ENCODE data around the gene VPS11. TPM values are rescaled to one million over a fixed set of nuclear protein-coding genes. Genes with fewer than 3 reads are reported as not detected.

The VPS11 gene
- total RNA-seq, 1 donor from 2014 or later = 30.7 TPM

DNA sequence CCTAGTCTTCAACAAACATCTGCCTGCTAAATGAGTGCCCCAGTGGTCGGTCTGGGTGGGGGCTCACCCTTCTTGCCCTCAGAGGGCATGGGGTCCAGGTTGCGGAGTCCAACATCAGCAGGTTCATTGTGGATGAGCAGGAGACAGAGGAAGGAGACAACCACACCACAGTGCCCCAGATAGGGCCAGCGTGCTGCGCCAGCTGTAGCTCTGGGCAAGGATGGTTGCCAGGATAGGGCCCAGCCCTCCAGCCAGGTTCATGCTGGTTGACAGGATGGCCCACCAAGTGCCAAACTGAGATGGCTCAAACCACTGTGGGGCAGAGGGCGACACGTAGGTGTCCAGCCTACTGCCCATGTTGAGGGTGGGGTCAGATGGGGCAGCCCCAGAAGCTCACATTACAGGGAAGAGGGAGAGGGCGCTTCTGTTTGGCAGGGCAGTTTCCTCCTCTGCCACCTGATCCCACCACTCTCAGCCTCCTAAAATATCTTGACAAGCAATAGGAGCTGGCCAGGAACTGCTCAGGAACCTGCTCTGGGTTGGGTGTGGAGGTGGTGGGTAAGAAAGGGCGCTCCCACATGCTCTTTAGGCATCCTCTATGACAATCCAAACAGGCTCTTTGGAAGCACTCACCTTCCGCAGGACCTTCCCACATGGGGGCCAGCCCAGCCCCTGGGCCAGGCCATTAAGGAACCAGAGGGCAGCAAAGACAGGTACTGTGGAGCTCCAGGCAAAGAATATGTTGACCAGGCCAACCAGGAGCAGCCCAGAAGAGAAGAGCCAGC lies 39.9 kb upstream of the VPS11 start:
- no peak for DNase-seq (ENCODE audit: low read depth)
- peaks cover 2% of the 10 kb centered on the region for H3K36me3 ChIP-seq (ENCODE audit: control insufficient read depth, insufficient read depth, low read length)
- TF ChIP-seq, protein P1, sequence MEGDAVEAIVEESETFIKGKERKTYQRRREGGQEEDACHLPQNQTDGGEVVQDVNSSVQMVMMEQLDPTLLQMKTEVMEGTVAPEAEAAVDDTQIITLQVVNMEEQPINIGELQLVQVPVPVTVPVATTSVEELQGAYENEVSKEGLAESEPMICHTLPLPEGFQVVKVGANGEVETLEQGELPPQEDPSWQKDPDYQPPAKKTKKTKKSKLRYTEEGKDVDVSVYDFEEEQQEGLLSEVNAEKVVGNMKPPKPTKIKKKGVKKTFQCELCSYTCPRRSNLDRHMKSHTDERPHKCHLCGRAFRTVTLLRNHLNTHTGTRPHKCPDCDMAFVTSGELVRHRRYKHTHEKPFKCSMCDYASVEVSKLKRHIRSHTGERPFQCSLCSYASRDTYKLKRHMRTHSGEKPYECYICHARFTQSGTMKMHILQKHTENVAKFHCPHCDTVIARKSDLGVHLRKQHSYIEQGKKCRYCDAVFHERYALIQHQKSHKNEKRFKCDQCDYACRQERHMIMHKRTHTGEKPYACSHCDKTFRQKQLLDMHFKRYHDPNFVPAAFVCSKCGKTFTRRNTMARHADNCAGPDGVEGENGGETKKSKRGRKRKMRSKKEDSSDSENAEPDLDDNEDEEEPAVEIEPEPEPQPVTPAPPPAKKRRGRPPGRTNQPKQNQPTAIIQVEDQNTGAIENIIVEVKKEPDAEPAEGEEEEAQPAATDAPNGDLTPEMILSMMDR (IDR thresholded peaks at IDR 0.05; ENCODE audit: insufficient read depth, low read length, poor library complexity, severe bottlenecking) = no peak
- H3K4me3 ChIP-seq (ENCODE audit: low read depth, low read length) = no peak overlapping the region
- H3K27me3 ChIP-seq (ENCODE audit: control insufficient read depth, insufficient read depth, low read length) = no peaks in the 10 kb centered on the region

DNA sequence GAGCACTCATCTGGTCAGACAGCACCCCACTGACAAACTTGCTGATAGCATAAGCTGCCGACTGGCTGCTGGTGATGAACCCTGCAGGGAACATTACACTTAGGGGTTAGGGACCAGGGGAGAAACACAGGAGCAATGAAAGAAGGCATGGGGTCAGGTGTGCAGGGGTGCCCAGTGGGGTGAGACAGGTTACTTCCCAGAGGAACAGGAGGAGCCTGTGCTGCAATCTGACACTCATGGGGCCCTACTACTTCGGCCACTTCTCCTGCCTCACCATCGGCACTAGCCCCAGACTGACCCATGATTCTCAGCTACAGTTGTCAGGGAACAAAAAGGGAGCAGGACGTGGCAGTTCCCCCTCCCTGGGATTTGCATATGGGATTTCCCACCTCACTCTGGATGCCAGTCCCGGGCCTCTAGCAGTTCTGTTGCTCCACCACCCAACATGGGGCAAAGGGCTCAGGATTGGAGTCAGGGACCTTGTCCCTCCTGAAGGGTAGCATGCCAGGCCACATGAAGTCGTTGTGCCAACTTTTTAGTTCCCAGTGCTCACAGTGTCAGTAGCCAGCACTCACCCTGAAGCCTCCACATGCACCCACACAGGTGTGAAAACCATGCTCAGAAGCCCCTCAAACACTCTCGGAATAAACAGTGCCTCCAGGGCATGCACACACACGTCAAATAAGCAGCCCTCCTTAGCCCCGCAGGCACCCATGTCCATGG lies 39.1 kb upstream of the VPS11 start:
- Histone ChIP-seq H3K27me3 (ENCODE audit: control insufficient read depth, insufficient read depth, low read length) (no peaks in the 10 kb centered on the region), H3K4me3 (ENCODE audit: low read depth, low read length) (no peak overlapping the region), H3K36me3 (ENCODE audit: control insufficient read depth, insufficient read depth, low read length) (peaks cover 2% of the 10 kb centered on the region)
- DNase-seq (ENCODE audit: low read depth) = no peak
- TF ChIP-seq, protein P1 (IDR thresholded peaks at IDR 0.05; ENCODE audit: insufficient read depth, low read length, poor library complexity, severe bottlenecking) = no peak

DNA sequence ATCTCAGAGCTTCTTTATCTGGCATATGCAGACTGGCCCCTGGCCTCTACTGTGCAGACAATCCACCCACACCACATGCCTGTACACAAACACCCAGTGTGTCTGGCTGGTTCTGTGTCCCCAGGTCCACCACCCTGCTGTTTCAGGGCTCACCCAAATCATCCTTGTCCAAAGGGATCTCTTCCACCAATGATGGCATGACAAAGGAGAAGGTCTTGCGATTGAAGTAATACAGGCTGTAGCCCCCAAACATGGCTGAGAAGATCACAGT lies 38.6 kb upstream of the VPS11 start:
- TF ChIP-seq, protein P1 (IDR thresholded peaks at IDR 0.05; ENCODE audit: insufficient read depth, low read length, poor library complexity, severe bottlenecking) = no peak
- Histone ChIP-seq H3K4me3 (ENCODE audit: low read depth, low read length) (no peak overlapping the region), H3K36me3 (ENCODE audit: control insufficient read depth, insufficient read depth, low read length) (peaks cover 2% of the 10 kb centered on the region), H3K27me3 (ENCODE audit: control insufficient read depth, insufficient read depth, low read length) (no peaks in the 10 kb centered on the region)
- DNase-seq (ENCODE audit: low read depth) = no peak

GRCh38 chr11:119029340-119030028 lies 38.1 kb upstream of the VPS11 start:
- Histone ChIP-seq H3K36me3 (ENCODE audit: control insufficient read depth, insufficient read depth, low read length) (peaks cover 2% of the 10 kb centered on the region), H3K4me3 (ENCODE audit: low read depth, low read length) (peak overlapping the region; percentile 85), H3K27me3 (ENCODE audit: control insufficient read depth, insufficient read depth, low read length) (no peaks in the 10 kb centered on the region)
- peak; percentile 62 for DNase-seq (ENCODE audit: low read depth)
- TF ChIP-seq, protein P1 (IDR thresholded peaks at IDR 0.05; ENCODE audit: insufficient read depth, low read length, poor library complexity, severe bottlenecking) = no peak

DNA sequence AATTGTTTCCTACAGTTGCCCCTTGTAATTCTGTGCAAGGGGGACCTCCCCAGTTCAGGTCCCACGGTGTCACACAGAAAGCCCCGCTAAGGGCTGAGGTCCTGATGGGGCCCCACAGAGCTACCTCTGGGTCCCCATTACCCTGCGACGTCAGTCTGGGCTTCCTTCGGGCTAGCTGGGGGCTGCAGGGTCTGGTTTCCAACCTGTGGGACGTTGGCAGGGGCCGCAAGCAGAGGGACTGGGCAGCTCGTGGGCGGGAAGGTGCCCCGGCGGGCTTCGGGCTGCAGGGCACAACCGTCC lies 37.6 kb upstream of the VPS11 start:
- TF ChIP-seq, protein P1 (IDR thresholded peaks at IDR 0.05; ENCODE audit: insufficient read depth, low read length, poor library complexity, severe bottlenecking) = no peak
- Histone ChIP-seq H3K36me3 (ENCODE audit: control insufficient read depth, insufficient read depth, low read length) (peaks cover 2% of the 10 kb centered on the region), H3K27me3 (ENCODE audit: control insufficient read depth, insufficient read depth, low read length) (no peaks in the 10 kb centered on the region), H3K4me3 (ENCODE audit: low read depth, low read length) (peak overlapping the region; percentile 85)
- DNase-seq (ENCODE audit: low read depth) = no peak
